ENCODE results near the gene IQCF6. TPM values are rescaled to one million over a fixed set of nuclear protein-coding genes. Genes with fewer than 3 reads are reported as not detected.

Gene IQCF6
- total RNA-seq, 1 donor from 2014 or later = not detected

GRCh38 chr3:51735950-51736349 lies 43.1 kb downstream of the IQCF6 start:
- H3K27ac Mint-ChIP-seq (ENCODE audit: unreplicated experiment) = no peak overlapping the region
- H3K27me3 Mint-ChIP-seq (ENCODE audit: unreplicated experiment) = peaks cover 50% of the 10 kb centered on the region
- no peaks in the 10 kb centered on the region for H3K4me1 Mint-ChIP-seq (ENCODE audit: unreplicated experiment)
- no peak for DNase-seq (ENCODE audit: extremely low spot score, unreplicated experiment)
- no peaks in the 10 kb centered on the region for H3K9me3 Mint-ChIP-seq (ENCODE audit: unreplicated experiment)
- TF ChIP-seq CTCF (IDR thresholded peaks at IDR 0.05) = no peak
- no peak overlapping the region for H3K4me3 Mint-ChIP-seq (ENCODE audit: unreplicated experiment)
- no peaks in the 10 kb centered on the region for H3K36me3 Mint-ChIP-seq (ENCODE audit: unreplicated experiment)

GRCh38 chr3:51735039-51735438 lies 44.0 kb downstream of the IQCF6 start:
- no peak overlapping the region for H3K27ac Mint-ChIP-seq (ENCODE audit: unreplicated experiment)
- no peak for TF ChIP-seq CTCF (IDR thresholded peaks at IDR 0.05)
- no peak overlapping the region for H3K4me3 Mint-ChIP-seq (ENCODE audit: unreplicated experiment)
- no peaks in the 10 kb centered on the region for H3K36me3 Mint-ChIP-seq (ENCODE audit: unreplicated experiment)
- DNase-seq (ENCODE audit: extremely low spot score, unreplicated experiment) = no peak
- H3K9me3 Mint-ChIP-seq (ENCODE audit: unreplicated experiment) = no peaks in the 10 kb centered on the region
- no peaks in the 10 kb centered on the region for H3K4me1 Mint-ChIP-seq (ENCODE audit: unreplicated experiment)
- H3K27me3 Mint-ChIP-seq (ENCODE audit: unreplicated experiment) = peaks cover 52% of the 10 kb centered on the region

DNA sequence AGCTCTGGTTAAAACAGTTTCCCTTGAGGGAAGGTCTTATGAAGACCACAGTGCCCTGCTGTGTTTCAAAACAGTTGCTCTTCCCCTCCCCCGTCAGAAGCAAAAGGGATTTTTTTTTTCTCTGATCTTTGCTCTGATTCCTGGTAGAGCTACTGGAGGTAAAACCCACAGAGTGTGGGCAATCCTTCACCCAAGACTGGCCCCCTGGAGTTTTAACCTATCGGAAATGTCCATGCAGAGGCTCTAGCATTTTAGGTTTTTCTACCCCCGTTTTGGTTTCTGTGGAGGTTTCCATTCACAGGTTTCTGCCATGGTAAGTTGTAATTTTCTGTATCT lies 44.5 kb downstream of the IQCF6 start:
- Mint-ChIP-seq H3K4me1 (ENCODE audit: unreplicated experiment) (no peaks in the 10 kb centered on the region), H3K9me3 (ENCODE audit: unreplicated experiment) (no peaks in the 10 kb centered on the region), H3K36me3 (ENCODE audit: unreplicated experiment) (no peaks in the 10 kb centered on the region), H3K27me3 (ENCODE audit: unreplicated experiment) (peaks cover 53% of the 10 kb centered on the region), H3K4me3 (ENCODE audit: unreplicated experiment) (no peak overlapping the region), H3K27ac (ENCODE audit: unreplicated experiment) (no peak overlapping the region)
- no peak for DNase-seq (ENCODE audit: extremely low spot score, unreplicated experiment)
- no peak for TF ChIP-seq CTCF (IDR thresholded peaks at IDR 0.05)

DNA sequence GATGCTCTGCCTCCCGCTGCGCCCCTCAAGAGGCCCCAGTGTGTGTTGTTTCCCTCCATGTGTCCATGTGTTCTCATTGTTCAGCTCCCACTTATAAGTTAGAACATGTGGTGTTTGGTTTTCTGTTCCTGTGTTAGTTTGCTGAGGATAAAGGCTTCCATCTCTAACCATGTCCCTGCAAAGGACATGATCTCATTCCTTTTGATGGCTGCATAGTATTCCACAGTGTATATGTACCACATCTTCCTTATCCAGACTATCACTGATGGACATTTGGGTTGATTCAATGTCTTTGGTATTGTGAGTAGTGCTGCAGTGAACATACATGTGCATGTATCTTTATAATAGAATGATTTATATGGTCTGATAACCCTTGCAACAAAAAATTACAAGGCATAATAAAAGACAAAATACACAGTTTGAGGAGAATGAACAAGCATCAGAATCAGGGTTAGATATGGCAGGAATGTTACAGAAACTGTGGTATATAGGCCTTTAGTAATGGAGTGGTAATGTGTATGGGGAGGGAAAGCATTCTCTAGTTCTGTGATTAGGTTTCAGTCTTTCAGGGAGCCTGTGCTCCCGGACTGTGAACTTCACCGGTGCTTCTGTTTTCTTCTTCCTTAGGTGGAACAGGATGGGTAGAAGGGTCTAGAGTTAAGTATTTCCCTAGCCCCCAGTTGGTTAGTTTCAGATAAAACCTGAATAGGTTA lies 45.0 kb downstream of the IQCF6 start:
- H3K27ac Mint-ChIP-seq (ENCODE audit: unreplicated experiment) = no peak overlapping the region
- no peak for DNase-seq (ENCODE audit: extremely low spot score, unreplicated experiment)
- H3K4me3 Mint-ChIP-seq (ENCODE audit: unreplicated experiment) = no peak overlapping the region
- H3K9me3 Mint-ChIP-seq (ENCODE audit: unreplicated experiment) = no peaks in the 10 kb centered on the region
- TF ChIP-seq CTCF (IDR thresholded peaks at IDR 0.05) = no peak
- H3K36me3 Mint-ChIP-seq (ENCODE audit: unreplicated experiment) = no peaks in the 10 kb centered on the region
- no peaks in the 10 kb centered on the region for H3K4me1 Mint-ChIP-seq (ENCODE audit: unreplicated experiment)
- H3K27me3 Mint-ChIP-seq (ENCODE audit: unreplicated experiment) = peaks cover 53% of the 10 kb centered on the region

DNA sequence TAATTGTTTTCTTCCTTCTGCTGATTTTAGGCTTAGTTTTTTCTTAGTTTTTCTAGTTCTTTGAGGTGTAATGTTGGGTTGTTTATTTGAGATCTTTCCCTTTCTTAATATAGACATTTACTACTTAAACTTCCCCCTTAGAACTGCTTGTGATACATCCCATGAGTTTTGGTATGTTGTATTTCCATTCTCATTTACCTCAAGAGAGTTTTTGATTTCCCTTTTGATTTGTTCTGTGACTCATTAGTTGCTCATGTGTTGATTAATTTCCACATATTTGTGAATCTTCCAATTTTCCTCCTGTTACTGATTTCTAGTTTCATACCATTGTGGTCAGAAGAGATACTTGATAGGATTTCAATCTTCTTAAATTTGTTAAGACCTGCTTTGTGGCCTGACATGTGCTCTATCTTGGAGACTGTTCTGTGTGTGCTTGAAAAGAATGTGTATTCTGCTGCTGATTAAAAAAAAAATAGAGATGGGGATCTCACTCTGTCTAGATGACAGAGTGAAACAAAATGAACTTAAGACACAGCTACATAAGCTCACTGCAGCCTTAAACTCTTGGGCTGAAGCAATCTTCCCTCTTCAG lies 49.9 kb downstream of the IQCF6 start:
- Mint-ChIP-seq H3K4me1 (ENCODE audit: unreplicated experiment) (no peaks in the 10 kb centered on the region), H3K27me3 (ENCODE audit: unreplicated experiment) (peaks cover 45% of the 10 kb centered on the region), H3K4me3 (ENCODE audit: unreplicated experiment) (no peak overlapping the region), H3K27ac (ENCODE audit: unreplicated experiment) (no peak overlapping the region), H3K36me3 (ENCODE audit: unreplicated experiment) (no peaks in the 10 kb centered on the region), H3K9me3 (ENCODE audit: unreplicated experiment) (no peaks in the 10 kb centered on the region)
- DNase-seq (ENCODE audit: extremely low spot score, unreplicated experiment) = no peak
- no peak for TF ChIP-seq CTCF (IDR thresholded peaks at IDR 0.05)

Other genes with a start within 250 kb of the IQCF6 start
- 27.3 and 28.3 TPM in 2 replicates for gene RAD54L2, start 240.5 kb downstream of the IQCF6 start, total RNA-seq
- 63.0 and 65.2 TPM in 2 replicates for gene TEX264, start 108.0 kb downstream of the IQCF6 start, total RNA-seq
- gene GRM2, start 72.2 kb downstream of the IQCF6 start, total RNA-seq = 0.10 and 0.32 TPM in 2 replicates
- not detected in 2 replicates for gene IQCF2, start 82.4 kb upstream of the IQCF6 start, total RNA-seq
- not detected in 2 replicates for gene IQCF5, start 96.4 kb upstream of the IQCF6 start, total RNA-seq
- gene IQCF1, start 124.1 kb upstream of the IQCF6 start, total RNA-seq = not detected in 2 replicates
- gene RRP9, start 162.7 kb upstream of the IQCF6 start, total RNA-seq = 20.7 and 22.8 TPM in 2 replicates
- 12.4 and 13.4 TPM in 2 replicates for gene PARP3, start 163.1 kb upstream of the IQCF6 start, total RNA-seq
- not detected in 2 replicates for gene GPR62, start 176.1 kb upstream of the IQCF6 start, total RNA-seq
- 47.5 and 50.8 TPM in 2 replicates for gene PCBP4, start 188.2 kb upstream of the IQCF6 start, total RNA-seq
- 42.7 and 45.2 TPM in 2 replicates for gene ABHD14B, start 194.8 kb upstream of the IQCF6 start, total RNA-seq
- gene ABHD14A, start 195.8 kb upstream of the IQCF6 start, total RNA-seq = 12.2 and 14.6 TPM in 2 replicates
- gene ACY1, start 204.3 kb upstream of the IQCF6 start, total RNA-seq = 31.0 and 40.1 TPM in 2 replicates
- 881 and 957 TPM in 2 replicates for gene RPL29, start 216.7 kb upstream of the IQCF6 start, total RNA-seq

All from osteocyte (in vitro differentiated cells).